SK-N-SH (cell line): ENCODE measurements around the gene HNRNPM. TPM values are rescaled to one million over a fixed set of nuclear protein-coding genes. Genes with fewer than 3 reads are reported as not detected.

Source experiments
- CTCF ChIA-PET: fragments of 300-600, 350-600 bp; formaldehyde crosslinking; extraction: SDS; loops from one replicate; lab custom pipeline; 2021; lab: Yijun Ruan, JAX
- POLR2A ChIA-PET: fragments of 350-600 bp; sonication (Branson Sonifier 250); formaldehyde crosslinking; extraction: SDS; loops from one replicate; lab custom pipeline; 2020; ENCODE audit warnings: antibody characterized with exemption, inconsistent platforms; lab: Yijun Ruan, JAX
- DNase-seq: peaks from one replicate; pipeline ENCODE4 v3.0.0; 2012
- H2AFZ ChIP-seq: fragments of 200-600 bp; sonication (generic); 2 replicates; pipeline ENCODE4 v1.8.1; 2016; ENCODE audit warnings: antibody characterized with exemption, mild to moderate bottlenecking, low read depth
- H3F3A ChIP-seq: fragments of 200-600 bp; sonication (generic); replicated peaks from 2 replicates; pipeline ENCODE3; 2016; ENCODE audit warnings: antibody characterized with exemption, mild to moderate bottlenecking; ENCODE audit not compliant: insufficient read depth
- H3K27ac ChIP-seq, 2 experiments: fragments of 200-500 bp in 1 of 2; fragments of 200-600 bp in 1 of 2; sonication (Bioruptor generic) in 1 of 2; sonication (generic), shearing (Covaris generic) in 1 of 2; 2 replicates each; pipeline versions ENCODE4 v1.5.1 to v1.6.1; 2014 to 2016; ENCODE audit warnings: low read depth in 2 of 2, inconsistent platforms in 1 of 2, low read length in 1 of 2, mild to moderate bottlenecking in 1 of 2, mixed read lengths in 1 of 2
- H3K27me3 ChIP-seq: fragments of 200-600 bp; sonication (generic), shearing (Covaris generic); 2 replicates; pipeline ENCODE4 v1.6.1; 2016; ENCODE audit warnings: mixed run types; ENCODE audit not compliant: insufficient read depth
- H3K36me3 ChIP-seq, 2 experiments: fragments of 200-500 bp in 1 of 2; fragments of 200-600 bp in 1 of 2; sonication (Bioruptor generic) in 1 of 2; sonication (generic) in 1 of 2; replicated peaks in 1 of 2; 2 replicates each; pipeline versions ENCODE3 to v1.5.1; 2014 to 2016; ENCODE audit warnings: low read length in 1 of 2, mild to moderate bottlenecking in 1 of 2; ENCODE audit not compliant: insufficient read depth in 2 of 2, control insufficient read depth in 1 of 2
- H3K4me1 ChIP-seq, 2 experiments: fragments of 200-500 bp in 1 of 2; fragments of 200-600 bp in 1 of 2; sonication (Bioruptor generic) in 1 of 2; sonication (generic), shearing (Covaris generic) in 1 of 2; 2 replicates each; pipeline versions ENCODE4 v1.5.1 to v1.6.1; 2014 to 2016; ENCODE audit warnings: low read depth in 1 of 2, low read length in 1 of 2, mixed run types in 1 of 2; ENCODE audit not compliant: insufficient read depth in 2 of 2, control insufficient read depth in 1 of 2
- H3K4me2 ChIP-seq: fragments of 200-600 bp; sonication (generic), shearing (Covaris generic); 2 replicates; pipeline ENCODE4 v1.6.1; 2017; ENCODE audit warnings: mixed run types
- H3K4me3 ChIP-seq, 2 experiments: fragments of 200-500 bp in 1 of 2; fragments of 200-600 bp in 1 of 2; sonication (Bioruptor generic) in 1 of 2; sonication (generic), shearing (Covaris generic) in 1 of 2; 2 replicates each; pipeline versions ENCODE4 v1.5.1 to v1.8.1; 2014 to 2016; ENCODE audit warnings: low read depth in 2 of 2, inconsistent platforms in 1 of 2, low read length in 1 of 2, mild to moderate bottlenecking in 1 of 2, mixed read lengths in 1 of 2, moderate library complexity in 1 of 2
- H3K79me2 ChIP-seq: fragments of 200-600 bp; sonication (generic); 2 replicates; pipeline ENCODE4 v1.8.1; 2017; ENCODE audit warnings: mild to moderate bottlenecking; ENCODE audit not compliant: insufficient read depth
- H3K9ac ChIP-seq: fragments of 200-600 bp; sonication (generic); 2 replicates; pipeline ENCODE4 v1.6.1; 2017; ENCODE audit warnings: mixed run types
- H3K9me2 ChIP-seq: fragments of 200-600 bp; sonication (generic); 2 replicates; pipeline ENCODE4 v1.6.1; 2017; ENCODE audit warnings: mixed run types
- H3K9me3 ChIP-seq: fragments of 200-600 bp; sonication (generic); 2 replicates; pipeline ENCODE4 v1.6.1; 2017; ENCODE audit warnings: mixed run types, mild to moderate bottlenecking, moderate library complexity
- H4K20me1 ChIP-seq: fragments of 200-600 bp; sonication (generic); 2 replicates; pipeline ENCODE4 v1.6.1; 2017; ENCODE audit warnings: mild to moderate bottlenecking, mixed run types; ENCODE audit not compliant: insufficient read depth
- CHD2 ChIP-seq: fragments of 150-350 bp; IDR thresholded peaks from 2 replicates; pipeline ENCODE4 v1.6.1; 2018; ENCODE audit warnings: low read length; ENCODE audit not compliant: partially characterized antibody
- CTCF ChIP-seq: fragments of 200-600 bp; sonication (generic); IDR thresholded peaks from 2 replicates; pipeline ENCODE4 v1.6.1; 2017; ENCODE audit warnings: antibody characterized with exemption, mild to moderate bottlenecking, moderate library complexity
- ELF1 ChIP-seq: IDR thresholded peaks from 2 replicates; pipeline ENCODE4 v1.4.0; 2012
- EP300 ChIP-seq, 2 experiments: IDR thresholded peaks; 2 replicates each; pipeline versions ENCODE4 v1.4.0 to v1.6.1; 2012; ENCODE audit warnings: borderline replicate concordance in 1 of 2, low read depth in 1 of 2, low read length in 1 of 2
- FOSL2 ChIP-seq: IDR thresholded peaks from 2 replicates; pipeline ENCODE4 v1.4.0; 2012; ENCODE audit warnings: low read depth, mild to moderate bottlenecking, moderate library complexity, borderline replicate concordance
- GATA2 ChIP-seq: sonication (generic); formaldehyde crosslinking; IDR thresholded peaks from 2 replicates; pipeline ENCODE4 v1.5.0; 2020; ENCODE audit warnings: mild to moderate bottlenecking, missing genetic modification reagents
- IRF3 ChIP-seq: fragments of 150-350 bp; IDR thresholded peaks from 2 replicates; pipeline ENCODE4 v1.6.1; 2016; ENCODE audit warnings: mild to moderate bottlenecking, low read depth, low read length
- NFIC ChIP-seq: IDR thresholded peaks from 2 replicates; pipeline ENCODE4 v1.4.0; 2012; ENCODE audit warnings: borderline replicate concordance
- RAD21 ChIP-seq: IDR thresholded peaks from 2 replicates; pipeline ENCODE4 v1.6.1; 2012; ENCODE audit warnings: mild to moderate bottlenecking, low read length
- RCOR1 ChIP-seq: fragments of 150-350 bp; IDR thresholded peaks from 2 replicates; pipeline ENCODE4 v1.6.1; 2017; ENCODE audit warnings: antibody characterized with exemption, low read length
- REST ChIP-seq: IDR thresholded peaks from 2 replicates; pipeline ENCODE4 v1.6.1; 2012; ENCODE audit warnings: mild to moderate bottlenecking, low read depth, low read length, moderate library complexity
- RXRA ChIP-seq: IDR thresholded peaks from 2 replicates; pipeline ENCODE4 v1.4.0; 2012; ENCODE audit warnings: low read depth, mild to moderate bottlenecking, borderline replicate concordance
- SMC3 ChIP-seq: IDR thresholded peaks from 2 replicates; pipeline ENCODE4 v1.6.1; 2012; ENCODE audit warnings: low read depth, low read length, improper control_type of control experiment
- TAF1 ChIP-seq: IDR thresholded peaks from 2 replicates; pipeline ENCODE4 v1.6.1; 2012; ENCODE audit warnings: low read depth, mild to moderate bottlenecking, low read length, moderate library complexity, borderline replicate concordance
- TCF12 ChIP-seq: IDR thresholded peaks from 2 replicates; pipeline ENCODE4 v1.4.0; 2012
- TEAD4 ChIP-seq: IDR thresholded peaks from 2 replicates; pipeline ENCODE4 v1.4.0; 2012; ENCODE audit warnings: mild to moderate bottlenecking, borderline replicate concordance; ENCODE audit not compliant: insufficient read depth
- ZBTB33 ChIP-seq: IDR thresholded peaks from 2 replicates; pipeline ENCODE4 v1.4.0; 2012; ENCODE audit warnings: low read depth, borderline replicate concordance
- WGBS: methylation state at CpG from one replicate; pipeline ENCODE4 v1.1.6; 2017; ENCODE audit warnings: low lambda C conversion rate; 5-methylcytosine and 5-hydroxymethylcytosine counted together
- polyA plus RNA-seq, 3 experiments: library from polyadenylated mRNA; depleted of rRNA; stranded (reverse); fragments of >200 nt; gene quantifications; 2 replicates each; pipeline ENCODE4 v1.2.3, GENCODE V29; 2012

HNRNPM gene
- polyA plus RNA-seq, 1 of the 3 experiments (the other 2 are of a cell fraction) = 205 TPM

- CTCF ChIA-PET = interaction anchor here (0.9 to 2.4 kb wide), 2 partner anchors 10 to 137 kb away, joined by 3 to 9 read pairs; no protein-coding TSS in a partner anchor
- Histone ChIP-seq H4K20me1 (peaks cover 8% of the 10 kb centered on the region; the same call in 1 of the 2 replicates), H3K4me1 (no peaks in the 10 kb centered on the region), H3K9me2 (no peaks in the 10 kb centered on the region), H3K9me3 (no peaks in the 10 kb centered on the region), H3K4me3 (no peak overlapping the region), H3K27me3 (no peaks in the 10 kb centered on the region), H3K36me3 (peaks cover 11 to 28% of the 10 kb centered on the region in 2 experiments), H3F3A (no peaks in the 10 kb centered on the region), H2AFZ (no peak overlapping the region), H3K79me2 (no peaks in the 10 kb centered on the region), H3K9ac (no peak overlapping the region), H3K27ac (no peak overlapping the region), H3K4me2 (no peak overlapping the region)
- TF ChIP-seq RXRA = no peak
- peak; percentile 17; the same call in 1 of the 2 replicates for TF ChIP-seq CTCF
- no peak for TF ChIP-seq GATA2 (CRISPR knock-in tag)
- TF ChIP-seq CHD2 = no peak
- TF ChIP-seq RAD21 = no peak
- no peak for TF ChIP-seq TAF1
- TF ChIP-seq SMC3 = no peak
- no peak for TF ChIP-seq ZBTB33
- TF ChIP-seq IRF3 = no peak
- POLR2A ChIA-PET = no interaction called here
- no peak for DNase-seq
- WGBS = 93% methylated on average over 6 of the region's 6 CpGs
Observed at GRCh38 chr19:8491574-8491973, 46.8 kb downstream of the HNRNPM start.

- no peaks in the 10 kb centered on the region for H3K4me1 ChIP-seq
- H4K20me1 ChIP-seq = no peaks in the 10 kb centered on the region
- no peaks in the 10 kb centered on the region for H3K9me2 ChIP-seq
- whole genome bisulfite sequencing = 91% methylated on average over 7 of the region's 7 CpGs
- ChIA-PET POLR2A (no interaction called here), CTCF (interaction anchor here (6.1 kb wide), 1 partner anchor 12 kb away, joined by 34 read pairs; no protein-coding TSS in a partner anchor)
- H3K27ac ChIP-seq = no peak overlapping the region
- H2AFZ ChIP-seq = no peak overlapping the region
- H3K4me3 ChIP-seq = no peak overlapping the region
- H3K36me3 ChIP-seq = peaks cover 0 to 3% of the 10 kb centered on the region in 2 experiments
- no peaks in the 10 kb centered on the region for H3K79me2 ChIP-seq
- H3K9me3 ChIP-seq = no peaks in the 10 kb centered on the region
- no peak for DNase-seq
- no peaks in the 10 kb centered on the region for H3K27me3 ChIP-seq
- no peak for TF ChIP-seq EP300 (IDR thresholded peaks at IDR 0.05; ENCODE audit: borderline replicate concordance in 1 of 2, low read depth in 1 of 2, low read length in 1 of 2)
- no peak for TF ChIP-seq ELF1
- TF ChIP-seq RXRA = no peak
- TF ChIP-seq REST = no peak
- TF ChIP-seq TCF12 = no peak
- TF ChIP-seq NFIC = no peak
- no peak for TF ChIP-seq RCOR1
- no peak for TF ChIP-seq FOSL2
- no peak for TF ChIP-seq CHD2
- TF ChIP-seq TEAD4 = no peak
- no peak overlapping the region for H3K4me2 ChIP-seq
- H3K9ac ChIP-seq = no peak overlapping the region
- peaks cover 4% of the 10 kb centered on the region for H3F3A ChIP-seq
Observed at GRCh38 chr19:8494158-8494557, 49.4 kb downstream of the HNRNPM start.
